ENCODE results near the gene RAI2.

The RAI2 gene

GRCh38 chrX:17778997-17779396 lies 82.1 kb downstream of the RAI2 start:
- DNase-seq = no peak

DNA sequence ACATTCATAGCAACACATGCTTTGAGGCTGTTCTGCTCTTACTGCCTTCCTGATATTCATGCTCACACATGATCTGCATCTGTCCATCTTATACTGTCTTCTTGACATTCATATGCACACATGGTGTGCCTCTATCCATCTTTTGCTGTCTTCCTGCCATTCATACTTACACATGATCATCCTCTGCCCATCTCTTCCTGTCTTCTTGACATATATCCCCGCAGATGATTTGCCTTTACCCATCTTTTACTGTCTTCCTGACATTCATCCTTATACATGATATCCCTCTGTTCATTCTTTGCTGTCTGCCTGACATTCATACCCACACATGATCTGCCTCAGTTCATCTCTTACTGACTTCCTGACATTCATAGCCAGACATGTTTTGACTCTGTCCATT lies 87.0 kb downstream of the RAI2 start:
- DNase-seq = no peak

- no peak for DNase-seq
These were observed 87.7 kb downstream of the RAI2 start for GRCh38 chrX:17773221-17773876.

- DNase-seq = no peak
These were observed 91.3 kb downstream of the RAI2 start for GRCh38 chrX:17769701-17770269.

GRCh38 chrX:17768997-17769396 lies 92.1 kb downstream of the RAI2 start:
- DNase-seq = no peak

- no peak for DNase-seq
These were observed 93.4 kb downstream of the RAI2 start for GRCh38 chrX:17767734-17768133.

GRCh38 chrX:17759990-17760389 lies 101.1 kb downstream of the RAI2 start:
- DNase-seq = no peak

DNA sequence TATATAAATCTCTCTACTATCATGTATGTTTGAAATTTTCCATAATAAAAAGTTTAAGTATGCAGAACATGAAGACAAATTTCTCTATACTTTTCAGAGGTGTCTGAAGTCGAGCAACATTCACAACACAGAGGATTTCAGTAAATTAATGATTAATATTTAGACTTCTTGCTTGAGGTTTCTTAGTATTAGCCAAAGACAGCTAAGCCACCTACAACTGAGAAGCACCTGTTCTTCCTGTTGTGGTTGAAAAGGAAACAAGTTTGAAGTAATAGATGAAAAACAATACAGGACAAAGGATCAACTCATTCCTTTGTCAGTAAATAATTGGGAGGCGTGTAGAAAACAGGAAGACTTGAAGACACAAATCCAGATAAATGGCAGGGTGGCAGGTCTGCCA lies 102.7 kb downstream of the RAI2 start:
- DNase-seq = no peak

- no peak for DNase-seq
These were observed 110.7 kb downstream of the RAI2 start for GRCh38 chrX:17750436-17750835.
